Caco-2 (cell line): ENCODE measurements around the gene ORAI3. TPM values are rescaled to one million over a fixed set of nuclear protein-coding genes. Genes with fewer than 3 reads are reported as not detected.

Experiments used
- BruUV-seq: library from RNA; stranded (reverse); fragments of 400-500 nt; replicated peaks from 2 replicates; lab custom pipeline; 2021; lab: Mats Ljungman, UMichigan
- CTCF ChIA-PET: fragments of 300-600 bp; sonication (Branson Sonifier 250); formaldehyde crosslinking; loops from one replicate; lab custom pipeline; 2022; ENCODE audit warnings: antibody characterized with exemption; lab: Charles Lee
- POLR2A ChIA-PET: fragments of 300-600 bp; sonication (Branson Sonifier 250); formaldehyde crosslinking; loops from one replicate; lab custom pipeline; 2022; ENCODE audit warnings: antibody characterized with exemption; lab: Charles Lee
- DNase-seq, 2 experiments: peaks; one replicate each; pipeline versions ENCODE4 v3.0.0 to v3.0.0-alpha.2; 2020 to 2022
- H3K27me3 ChIP-seq: replicated peaks from 2 replicates; pipeline ENCODE4 v1.6.0; 2011; ENCODE audit warnings: low read length; ENCODE audit not compliant: control insufficient read depth, insufficient read depth
- H3K36me3 ChIP-seq: 2 replicates; pipeline ENCODE4 v1.5.1; 2011; ENCODE audit warnings: low read length; ENCODE audit not compliant: control insufficient read depth, insufficient read depth
- H3K4me1 ChIP-seq: fragments of 250-450 bp; sonication (Bioruptor Pico); 2 replicates; pipeline ENCODE4 v1.5.1; 2020; ENCODE audit warnings: mild to moderate bottlenecking
- H3K4me3 ChIP-seq: 2 replicates; pipeline ENCODE4 v1.5.1; 2011; ENCODE audit warnings: low read depth, mild to moderate bottlenecking, control low read depth, low read length
- H3K9me3 ChIP-seq: fragments of 250-450 bp; sonication (Bioruptor Pico); 2 replicates; pipeline ENCODE4 v1.5.1; 2020; ENCODE audit warnings: mild to moderate bottlenecking, moderate library complexity
- H3K27ac Mint-ChIP-seq: one replicate; pipeline ENCODE4 v1.8.0; 2022; ENCODE audit warnings: mixed read lengths; ENCODE audit not compliant: unreplicated experiment
- H3K27me3 Mint-ChIP-seq: one replicate; pipeline ENCODE4 v1.8.0; 2022; ENCODE audit warnings: mixed read lengths; ENCODE audit not compliant: insufficient read depth, unreplicated experiment
- H3K36me3 Mint-ChIP-seq: one replicate; pipeline ENCODE4 v1.8.0; 2022; ENCODE audit warnings: mild to moderate bottlenecking, mixed read lengths; ENCODE audit not compliant: insufficient read depth, unreplicated experiment
- H3K4me1 Mint-ChIP-seq: one replicate; pipeline ENCODE4 v1.8.0; 2022; ENCODE audit warnings: low read depth, mixed read lengths; ENCODE audit not compliant: unreplicated experiment
- H3K4me3 Mint-ChIP-seq: one replicate; pipeline ENCODE4 v1.8.0; 2022; ENCODE audit warnings: mild to moderate bottlenecking, moderate library complexity, mixed read lengths; ENCODE audit not compliant: unreplicated experiment
- H3K9me3 Mint-ChIP-seq: one replicate; pipeline ENCODE4 v1.8.0; 2022; ENCODE audit warnings: mixed read lengths; ENCODE audit not compliant: unreplicated experiment
- intact Hi-C: fragments of 100-400 bp; cut with micrococcal nuclease; formaldehyde crosslinking; loops from one replicate; pipeline ENCODE4 v1.10.0; 2022; ENCODE audit not compliant: unreplicated experiment
- total RNA-seq: library from RNA; stranded (reverse); gene quantifications from 2 replicates; pipeline ENCODE4 v1.2.3, GENCODE V29; 2022
- TF ChIP-seq, protein P1 (sequence below), 2 experiments: fragments of 200-600 bp in 1 of 2; IDR thresholded peaks; 1 replicate in 1 of 2; 2 replicates in 1 of 2; pipeline versions ENCODE4 v1.5.1 to v1.8.0; 2011 to 2022; ENCODE audit warnings: antibody characterized with exemption in 1 of 2, control low read depth in 1 of 2, inconsistent platforms in 1 of 2, low read depth in 1 of 2, low read length in 1 of 2, mild to moderate bottlenecking in 1 of 2, moderate library complexity in 1 of 2; ENCODE audit not compliant: insufficient read depth in 1 of 2, severe bottlenecking in 1 of 2, unreplicated experiment in 1 of 2

ORAI3 gene
- total RNA-seq, 1 experiment from 2014 or later, result 4.7 TPM

DNA sequence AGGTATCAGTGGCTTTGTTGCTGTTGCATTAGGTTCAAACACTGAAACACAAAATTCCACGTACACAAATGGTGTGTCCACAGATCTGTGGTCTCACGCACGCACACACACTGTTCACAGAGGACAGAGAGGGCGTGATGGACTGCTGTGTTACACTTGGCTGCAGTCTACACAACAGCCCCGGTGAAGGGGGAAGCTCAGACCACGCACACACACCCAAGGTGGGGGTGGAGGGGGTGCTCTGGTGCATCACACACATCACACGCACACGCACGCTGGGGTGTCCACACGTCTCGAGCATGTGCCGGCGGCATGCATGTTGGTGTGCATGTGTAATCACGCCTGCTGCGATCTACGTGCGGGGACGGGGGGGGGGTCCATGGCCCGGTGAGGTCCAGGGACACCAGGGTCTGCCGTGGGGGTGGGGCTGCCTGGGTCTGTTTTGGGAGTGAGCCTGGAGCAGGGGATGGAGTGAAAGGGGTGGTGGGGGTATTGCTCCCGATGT, 43.5 kb downstream of the ORAI3 start:
- no peak for DNase-seq

DNA sequence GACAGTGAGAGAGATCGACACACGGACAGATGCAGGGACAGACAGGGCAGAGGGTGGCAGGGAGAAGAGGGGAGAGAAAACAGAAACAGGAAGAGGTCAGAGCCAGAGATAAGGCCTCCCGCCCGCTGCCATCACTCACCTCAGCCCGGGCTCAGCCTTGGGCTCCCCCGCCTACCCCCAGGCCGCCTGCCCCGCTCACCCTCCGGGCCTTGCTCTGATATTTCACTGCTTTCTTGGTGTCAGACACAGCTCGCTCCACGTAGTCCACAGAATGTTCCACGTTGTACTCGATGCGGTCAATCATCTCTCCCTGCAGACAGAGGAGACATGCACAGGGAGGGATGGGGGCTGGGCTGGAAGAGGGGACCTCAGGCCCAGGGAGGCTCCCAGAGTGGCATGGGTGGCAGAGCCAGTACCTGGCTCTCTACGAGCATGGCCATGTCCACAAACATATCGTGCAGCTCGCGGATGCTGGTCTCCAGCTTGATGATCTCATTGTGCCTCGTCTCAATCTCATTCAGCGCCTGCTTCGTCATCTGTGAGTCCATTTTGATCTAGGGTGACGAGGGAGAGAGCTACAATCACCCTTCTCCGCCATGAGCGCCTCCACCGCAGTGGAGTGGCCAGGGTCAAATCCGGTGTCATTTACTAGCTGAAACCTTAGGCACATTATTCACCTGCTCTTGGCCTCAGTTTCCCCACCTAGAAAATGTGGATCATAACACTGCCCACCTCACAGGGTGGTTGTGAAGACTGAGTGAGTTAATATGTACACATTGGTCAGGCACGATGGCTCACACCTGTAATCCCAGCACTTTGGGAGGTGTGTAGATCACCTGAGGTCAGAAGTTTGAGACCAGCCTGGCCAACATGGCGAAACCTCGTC, 44.3 kb downstream of the ORAI3 start:
- peaks cover 12% of the 10 kb centered on the region for H3K4me1 ChIP-seq
- TF ChIP-seq, protein P1, sequence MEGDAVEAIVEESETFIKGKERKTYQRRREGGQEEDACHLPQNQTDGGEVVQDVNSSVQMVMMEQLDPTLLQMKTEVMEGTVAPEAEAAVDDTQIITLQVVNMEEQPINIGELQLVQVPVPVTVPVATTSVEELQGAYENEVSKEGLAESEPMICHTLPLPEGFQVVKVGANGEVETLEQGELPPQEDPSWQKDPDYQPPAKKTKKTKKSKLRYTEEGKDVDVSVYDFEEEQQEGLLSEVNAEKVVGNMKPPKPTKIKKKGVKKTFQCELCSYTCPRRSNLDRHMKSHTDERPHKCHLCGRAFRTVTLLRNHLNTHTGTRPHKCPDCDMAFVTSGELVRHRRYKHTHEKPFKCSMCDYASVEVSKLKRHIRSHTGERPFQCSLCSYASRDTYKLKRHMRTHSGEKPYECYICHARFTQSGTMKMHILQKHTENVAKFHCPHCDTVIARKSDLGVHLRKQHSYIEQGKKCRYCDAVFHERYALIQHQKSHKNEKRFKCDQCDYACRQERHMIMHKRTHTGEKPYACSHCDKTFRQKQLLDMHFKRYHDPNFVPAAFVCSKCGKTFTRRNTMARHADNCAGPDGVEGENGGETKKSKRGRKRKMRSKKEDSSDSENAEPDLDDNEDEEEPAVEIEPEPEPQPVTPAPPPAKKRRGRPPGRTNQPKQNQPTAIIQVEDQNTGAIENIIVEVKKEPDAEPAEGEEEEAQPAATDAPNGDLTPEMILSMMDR (IDR thresholded peaks at IDR 0.05; ENCODE audit: insufficient read depth in 1 of 2, low read depth in 1 of 2, low read length in 1 of 2, severe bottlenecking in 1 of 2, unreplicated experiment in 1 of 2), result no peak
- H3K36me3 ChIP-seq, result no peaks in the 10 kb centered on the region
- Mint-ChIP-seq H3K27me3 (no peaks in the 10 kb centered on the region), H3K27ac (no peak overlapping the region), H3K4me1 (peaks cover 14% of the 10 kb centered on the region), H3K36me3 (no peaks in the 10 kb centered on the region), H3K4me3 (no peak overlapping the region), H3K9me3 (no peaks in the 10 kb centered on the region)
- ChIA-PET POLR2A (no interaction called here), CTCF (no interaction called here)
- intact Hi-C loops, result no loop called here
- no TSS peak for BruUV-seq
- no peaks in the 10 kb centered on the region for H3K9me3 ChIP-seq
- no peak overlapping the region for H3K4me3 ChIP-seq
- no peak for DNase-seq
- no peaks in the 10 kb centered on the region for H3K27me3 ChIP-seq

More for the DNA sequence above, 43.5 kb downstream of the ORAI3 start:
- no TSS peak for BruUV-seq
- Mint-ChIP-seq H3K9me3 (no peaks in the 10 kb centered on the region), H3K27me3 (no peaks in the 10 kb centered on the region), H3K36me3 (no peaks in the 10 kb centered on the region), H3K27ac (no peak overlapping the region), H3K4me3 (no peak overlapping the region), H3K4me1 (peaks cover 14% of the 10 kb centered on the region)
- Histone ChIP-seq H3K4me3 (no peak overlapping the region), H3K36me3 (no peaks in the 10 kb centered on the region), H3K9me3 (no peaks in the 10 kb centered on the region), H3K4me1 (peaks cover 3% of the 10 kb centered on the region), H3K27me3 (no peaks in the 10 kb centered on the region)
- intact Hi-C loops, result no loop called here
- TF ChIP-seq, protein P1 (IDR thresholded peaks at IDR 0.05; ENCODE audit: insufficient read depth in 1 of 2, low read depth in 1 of 2, low read length in 1 of 2, severe bottlenecking in 1 of 2, unreplicated experiment in 1 of 2), result no peak
- ChIA-PET CTCF (no interaction called here), POLR2A (no interaction called here)

DNA sequence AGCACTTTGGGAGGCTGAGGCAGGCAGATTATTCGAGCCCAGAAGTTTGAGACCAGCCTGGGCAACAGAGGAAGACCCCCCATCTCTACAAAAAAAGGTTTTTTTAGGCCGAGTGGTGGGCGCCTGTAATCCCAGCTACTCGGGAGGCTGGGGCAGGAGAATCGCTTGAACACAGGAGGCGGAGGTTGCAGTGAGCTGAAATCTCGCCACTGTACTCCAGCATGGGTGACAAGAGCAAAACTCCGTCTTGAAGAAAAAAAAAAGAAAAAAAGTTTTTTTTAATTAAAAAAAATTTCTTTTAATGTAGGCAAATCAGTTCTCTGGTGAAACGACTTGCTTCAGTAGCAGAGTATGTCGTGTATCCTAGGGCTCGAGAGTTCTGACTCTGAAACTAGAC, 47.1 kb downstream of the ORAI3 start:
- H3K9me3 Mint-ChIP-seq, result no peaks in the 10 kb centered on the region
- BruUV-seq, result no TSS peak
- Histone ChIP-seq H3K4me1 (peaks cover 24% of the 10 kb centered on the region), H3K4me3 (peak overlapping the region; percentile 46), H3K36me3 (no peaks in the 10 kb centered on the region), H3K9me3 (no peaks in the 10 kb centered on the region), H3K27me3 (no peaks in the 10 kb centered on the region)
- no peaks in the 10 kb centered on the region for H3K36me3 Mint-ChIP-seq
- H3K4me3 Mint-ChIP-seq, result peak overlapping the region; percentile 83
- peak overlapping the region; percentile 58 for H3K27ac Mint-ChIP-seq
- POLR2A ChIA-PET, result no interaction called here
- CTCF ChIA-PET, result interaction anchor here (1.6 kb wide), 1 partner anchor 11 kb away, joined by 5 read pairs; the partner anchor contains the start of gene HSD3B7
- intact Hi-C loops, result no loop called here
- H3K27me3 Mint-ChIP-seq, result no peaks in the 10 kb centered on the region
- TF ChIP-seq, protein P1 (IDR thresholded peaks at IDR 0.05; ENCODE audit: insufficient read depth in 1 of 2, low read depth in 1 of 2, low read length in 1 of 2, severe bottlenecking in 1 of 2, unreplicated experiment in 1 of 2), result no peak
- peaks cover 14% of the 10 kb centered on the region for H3K4me1 Mint-ChIP-seq
- DNase-seq, result no peak
